G401 (cell line): ENCODE results near the gene GRM7. TPM values are rescaled to one million over a fixed set of nuclear protein-coding genes. Genes with fewer than 3 reads are reported as not detected.

Source experiments
- DNase-seq: peaks from one replicate; pipeline ENCODE4 v3.0.0-alpha.2; 2015; ENCODE audit warnings: low spot score
- in situ Hi-C: cut with HindIII; loops from 2 replicates; pipeline ENCODE4 v1.10.0; 2016; ENCODE audit warnings: low sequenced_read_pairs, mixed read lengths
- total RNA-seq: library from RNA; depleted of rRNA; stranded (reverse); fragments of >200 nt; shearing (Covaris generic); gene quantifications from 2 replicates; pipeline ENCODE4 v1.2.3, GENCODE V29; 2014

Gene GRM7
- total RNA-seq, 1 experiment from 2014 or later = not detected

DNA sequence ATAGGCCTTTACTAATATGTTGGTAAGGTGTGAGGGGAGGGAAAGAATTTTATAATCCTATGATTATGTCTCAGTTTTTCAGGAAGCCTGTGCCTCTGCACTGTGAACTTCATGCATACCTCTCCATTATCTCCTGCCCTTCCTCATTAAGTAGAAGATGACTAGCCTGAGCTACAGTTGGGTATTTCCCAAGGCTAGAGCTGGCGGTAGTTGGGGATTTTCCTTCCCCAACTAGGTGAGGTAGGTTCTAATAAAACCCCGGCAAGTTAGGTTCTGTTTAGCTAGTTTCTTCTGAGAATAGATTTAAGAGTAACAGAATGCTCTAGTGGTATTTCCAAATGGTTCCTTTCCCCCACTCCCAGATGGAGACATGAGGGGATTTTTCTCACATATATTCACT, 414.5 kb downstream of the GRM7 start:
- in situ Hi-C loops = no loop called here
- no peak for DNase-seq

DNA sequence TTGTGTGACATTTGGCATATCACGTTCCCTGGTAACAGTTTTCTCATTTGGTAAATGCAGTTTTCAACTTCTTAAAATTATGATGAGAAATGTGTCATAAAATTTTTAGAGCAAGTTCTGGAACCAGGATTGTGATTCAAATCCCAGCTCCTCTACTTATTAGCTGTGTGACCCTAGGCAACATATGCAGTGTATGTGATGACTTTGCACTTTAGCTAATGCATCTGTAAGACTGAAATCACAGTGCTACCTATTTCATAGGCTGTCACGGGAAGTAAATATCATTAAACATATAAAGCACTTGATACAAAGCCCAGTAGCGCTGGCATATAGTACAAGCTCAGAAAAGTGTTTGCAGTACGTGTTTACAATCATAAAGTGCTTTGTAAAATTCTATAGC, 419.4 kb downstream of the GRM7 start:
- no peak for DNase-seq
- in situ Hi-C loops = no loop called here

DNA sequence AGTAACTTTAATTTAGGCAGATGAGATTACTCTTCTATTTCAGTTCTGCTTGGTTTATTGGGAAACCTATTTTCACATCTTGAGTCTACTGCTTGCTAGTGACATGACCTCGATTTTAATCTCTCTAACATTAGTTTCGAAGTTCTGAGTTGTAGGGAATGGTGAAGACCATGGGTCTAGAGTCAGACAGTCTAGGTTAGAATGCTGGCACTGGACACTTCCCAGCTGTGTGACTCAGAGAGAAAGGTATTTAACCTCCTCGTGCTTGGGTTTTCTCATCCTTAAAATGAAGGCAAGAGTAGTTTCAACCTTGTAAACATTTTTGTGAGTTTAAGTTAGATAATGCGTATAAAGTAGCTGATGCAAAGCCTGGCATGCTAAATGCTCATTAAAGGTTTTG, 422.1 kb downstream of the GRM7 start:
- in situ Hi-C loops = no loop called here
- no peak for DNase-seq

DNA sequence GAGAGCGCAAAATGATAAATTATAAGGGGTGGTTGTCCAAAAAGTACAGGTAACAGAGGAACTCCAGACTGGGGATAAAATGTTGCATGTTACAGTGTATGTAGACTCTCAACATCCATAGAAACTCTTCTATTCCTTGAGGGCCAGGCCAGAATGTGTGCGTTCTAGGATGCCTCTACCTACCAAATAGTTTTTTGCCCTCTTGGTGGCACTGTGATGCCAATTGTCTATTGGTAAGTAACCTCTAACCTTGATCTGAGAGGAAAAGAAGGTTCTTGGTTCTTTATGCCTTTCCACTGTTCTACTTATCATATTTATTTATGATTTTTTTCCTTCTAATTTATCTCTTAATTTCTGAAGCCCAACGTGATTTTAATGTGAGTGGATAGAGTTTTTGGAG, 424.6 kb downstream of the GRM7 start:
- no peak for DNase-seq
- in situ Hi-C loops = no loop called here

DNA sequence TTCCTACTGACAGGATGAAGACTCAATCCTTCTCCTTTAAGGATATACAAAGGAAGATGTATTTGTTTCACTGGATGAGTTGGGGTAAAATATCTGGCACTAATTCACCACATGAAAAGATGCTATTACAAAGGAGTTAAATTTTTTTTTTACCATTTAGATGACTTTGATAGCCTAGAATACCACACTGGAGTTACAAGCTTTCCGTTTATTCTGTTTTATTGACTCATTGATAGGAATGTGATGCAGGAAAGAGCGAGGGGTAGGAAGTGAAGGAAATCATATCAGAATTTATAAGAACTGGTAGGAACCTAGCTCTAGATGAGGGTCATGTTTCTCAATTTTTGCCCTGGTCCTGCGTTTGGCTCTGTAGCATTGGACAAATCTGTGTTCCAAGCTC, 427.2 kb downstream of the GRM7 start:
- in situ Hi-C loops = no loop called here
- DNase-seq = no peak

GRCh38 chr3:7289121-7289520, 428.2 kb downstream of the GRM7 start:
- no peak for DNase-seq
- in situ Hi-C loops = no loop called here

DNA sequence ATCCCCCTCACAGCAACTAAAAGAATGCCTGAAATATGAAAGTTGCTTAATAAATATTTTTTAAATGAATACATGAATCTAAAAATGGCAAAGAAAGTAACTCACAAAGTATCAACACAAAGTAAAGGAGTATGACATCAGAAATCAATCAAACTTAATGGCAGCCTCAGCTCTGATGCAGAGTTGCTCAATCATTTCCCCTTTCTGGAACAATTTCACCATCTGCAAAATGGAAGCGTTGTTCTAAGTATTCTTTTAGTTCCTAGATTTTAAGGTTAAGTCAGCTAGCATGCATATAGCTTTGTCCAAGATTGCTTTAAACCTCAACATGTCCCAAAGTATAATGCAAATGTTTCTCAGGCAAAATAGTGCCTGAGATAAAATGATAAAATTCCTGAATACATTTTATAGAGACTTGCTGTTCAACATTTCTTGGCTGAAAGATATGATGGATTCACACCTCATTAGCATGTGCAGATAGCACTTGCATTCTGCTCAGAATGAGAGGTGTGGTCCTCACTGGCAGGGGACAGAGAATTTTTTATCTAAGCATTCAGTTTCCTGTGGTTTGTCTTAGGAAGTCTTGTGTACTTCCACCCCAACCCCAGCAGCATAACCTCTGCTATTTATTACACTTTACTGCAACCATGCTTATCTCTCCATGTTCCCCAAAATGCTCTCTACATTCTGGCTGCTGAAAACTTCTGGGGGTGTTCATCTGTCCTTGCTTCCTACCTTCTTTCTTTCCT, 429.3 kb downstream of the GRM7 start:
- no peak for DNase-seq
- in situ Hi-C loops = no loop called here

- in situ Hi-C loops = no loop called here
- no peak for DNase-seq
These were observed 431.4 kb downstream of the GRM7 start for GRCh38 chr3:7292362-7292761.

- in situ Hi-C loops = no loop called here
These were observed 432.4 kb downstream of the GRM7 start for GRCh38 chr3:7293286-7293685.

GRCh38 chr3:7305561-7305960, 444.6 kb downstream of the GRM7 start:
- in situ Hi-C loops = no loop called here
- DNase-seq = no peak

More at GRCh38 chr3:7293286-7293685, 432.4 kb downstream of the GRM7 start:
- no peak for DNase-seq

DNA sequence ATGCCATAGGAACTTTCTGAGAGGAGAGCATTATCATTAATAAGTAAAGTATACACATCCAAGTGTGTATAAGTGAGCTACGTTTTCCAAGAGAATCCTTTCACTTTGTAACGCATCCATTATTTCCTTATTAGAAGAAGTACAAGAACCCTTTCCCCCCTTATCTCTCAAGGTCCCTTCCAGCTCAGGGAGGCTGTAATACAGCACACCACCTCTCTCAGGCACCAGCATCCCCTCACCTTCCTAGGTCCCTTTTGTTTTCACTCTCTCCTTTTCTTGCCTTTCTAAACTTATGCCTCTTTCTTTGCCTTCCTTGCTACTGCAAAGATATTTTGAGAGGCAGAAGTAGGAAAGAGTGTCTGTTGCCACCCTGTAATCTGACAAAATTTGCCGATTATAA, 446.0 kb downstream of the GRM7 start:
- no peak for DNase-seq
- in situ Hi-C loops = no loop called here

GRCh38 chr3:7307410-7307809, 446.5 kb downstream of the GRM7 start:
- in situ Hi-C loops = no loop called here
- DNase-seq = no peak

GRCh38 chr3:7309641-7310102, 448.8 kb downstream of the GRM7 start:
- DNase-seq = peak; percentile 12
- in situ Hi-C loops = no loop called here

DNA sequence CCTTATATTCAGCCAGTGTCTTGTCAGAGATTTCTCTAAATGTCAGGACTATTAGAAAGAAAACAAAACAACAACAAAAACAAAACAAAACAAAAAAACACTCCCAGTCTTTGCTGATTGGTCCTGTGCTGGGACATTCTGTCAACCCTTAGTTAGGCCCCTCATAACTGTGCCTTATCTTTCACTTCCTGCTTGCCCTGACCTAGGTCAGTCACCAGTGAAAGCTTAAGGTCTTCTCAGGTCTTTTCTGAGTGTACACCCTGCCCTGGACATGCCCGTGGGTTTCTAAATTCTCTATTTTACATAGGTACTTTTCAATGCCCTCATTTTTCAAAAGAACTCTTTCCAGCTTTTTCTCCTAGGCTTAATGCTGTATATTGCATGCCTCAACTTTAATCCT, 454.1 kb downstream of the GRM7 start:
- in situ Hi-C loops = no loop called here
- no peak for DNase-seq

DNA sequence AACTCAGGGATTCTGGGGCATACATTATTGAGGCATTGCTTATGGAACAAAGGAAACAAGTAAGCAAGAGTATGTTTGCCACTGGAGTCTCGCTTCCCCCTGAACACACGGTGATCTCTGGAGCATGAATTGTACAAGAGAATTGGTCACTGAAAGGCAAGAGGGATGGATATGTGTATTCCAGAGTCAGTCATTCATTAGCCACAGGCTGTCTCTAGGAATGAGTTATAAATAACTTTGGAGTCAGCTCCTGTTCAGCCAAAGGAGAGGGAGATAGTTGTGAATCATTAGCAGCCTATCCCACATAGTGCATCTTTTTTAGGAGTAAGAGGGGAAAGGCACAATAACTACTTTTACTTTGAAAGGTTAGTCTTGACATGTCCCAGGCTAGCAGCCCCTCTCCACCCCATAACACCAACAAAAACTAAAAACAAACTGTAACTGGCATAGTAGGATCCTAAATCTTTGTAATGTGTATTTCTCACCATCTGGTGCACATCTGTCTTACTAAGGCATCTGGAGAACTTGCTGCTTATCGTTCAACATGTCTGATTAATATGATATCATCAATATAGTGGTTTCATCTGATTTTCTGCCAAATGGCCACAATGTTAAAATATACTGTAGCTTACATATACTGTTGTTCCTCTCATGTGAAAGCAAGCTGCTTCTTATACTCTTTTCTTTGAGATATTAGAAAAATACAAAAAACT, 462.2 kb downstream of the GRM7 start:
- no peak for DNase-seq
- in situ Hi-C loops = no loop called here

DNA sequence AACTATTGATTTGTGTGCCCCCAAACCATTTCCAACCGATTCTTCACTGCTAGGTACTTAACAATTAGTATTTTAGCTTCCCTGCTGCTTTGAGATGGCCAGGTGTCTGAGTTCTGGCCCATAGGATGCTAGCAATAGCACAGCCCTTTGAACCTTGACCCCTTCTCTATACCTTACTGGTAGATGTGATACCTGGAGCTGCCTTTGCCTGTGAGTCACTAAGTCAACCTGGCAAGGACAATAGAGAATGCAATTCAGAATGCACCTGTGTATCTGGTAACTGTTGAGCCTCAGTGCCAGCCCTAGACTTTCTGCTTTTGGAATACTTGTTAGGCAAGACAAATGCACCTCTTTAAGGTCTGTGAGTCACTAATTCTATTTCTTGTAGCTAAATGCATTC, 467.4 kb downstream of the GRM7 start:
- DNase-seq = no peak
- in situ Hi-C loops = no loop called here

DNA sequence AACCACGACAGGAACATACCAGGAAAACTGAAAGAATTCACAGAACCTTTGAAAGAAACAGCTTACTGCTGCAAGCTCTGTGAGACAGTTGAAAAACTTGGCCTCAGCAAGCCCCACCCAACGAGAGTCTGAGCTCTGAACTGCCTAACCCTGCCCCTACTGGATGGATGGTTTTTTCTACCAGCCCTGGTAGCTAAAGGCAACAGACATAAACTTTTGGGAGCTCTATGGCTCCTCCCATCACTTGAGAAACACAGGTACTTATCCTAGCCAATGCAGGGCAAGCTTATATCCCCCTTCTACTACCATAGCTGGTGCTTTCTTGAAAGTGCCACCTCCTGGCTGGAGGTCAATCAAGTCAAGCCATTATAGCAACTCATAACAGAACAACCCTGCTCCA, 471.8 kb downstream of the GRM7 start:
- no peak for DNase-seq
- in situ Hi-C loops = no loop called here

- DNase-seq = no peak
- in situ Hi-C loops = no loop called here
These were observed 472.2 kb downstream of the GRM7 start for GRCh38 chr3:7333125-7333524.

DNA sequence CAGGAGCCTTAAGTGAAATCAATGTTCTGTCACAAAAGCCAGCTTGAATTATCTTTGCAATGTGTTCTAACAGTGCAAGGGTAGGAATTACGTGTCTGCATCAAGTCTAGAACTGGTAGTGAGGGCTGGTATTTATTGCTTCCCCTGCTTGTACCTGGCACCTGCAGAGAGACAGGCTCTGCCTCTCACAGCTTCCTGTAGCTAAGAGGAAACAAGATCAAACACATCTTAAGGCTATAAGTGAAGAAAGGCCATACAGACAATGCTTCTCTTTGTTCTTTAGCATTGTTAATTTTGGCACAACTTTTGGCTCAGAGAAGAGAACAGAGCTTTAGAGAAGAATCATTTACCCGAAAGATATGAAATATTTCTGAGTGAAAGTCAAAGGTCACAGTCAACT, 479.9 kb downstream of the GRM7 start:
- in situ Hi-C loops = no loop called here
- no peak for DNase-seq

DNA sequence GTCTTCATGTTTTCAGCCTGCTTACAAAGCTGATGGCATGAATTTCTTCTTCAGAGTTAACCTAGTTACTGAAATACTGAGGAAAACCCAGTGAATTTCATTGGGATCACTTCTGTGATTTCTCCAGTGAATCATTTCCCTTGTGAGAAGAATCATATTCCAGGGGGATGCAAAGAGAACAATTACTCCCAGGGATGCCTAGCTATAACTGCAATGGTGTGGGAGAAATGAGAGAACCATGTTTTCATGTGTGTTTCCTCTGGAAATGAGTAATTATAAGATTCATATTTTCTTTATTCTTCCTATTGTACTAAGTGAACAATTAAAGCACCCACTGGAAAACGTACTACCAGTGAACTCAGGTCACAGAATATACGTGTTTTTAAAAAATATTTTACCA, 485.4 kb downstream of the GRM7 start:
- no peak for DNase-seq
- in situ Hi-C loops = no loop called here

DNA sequence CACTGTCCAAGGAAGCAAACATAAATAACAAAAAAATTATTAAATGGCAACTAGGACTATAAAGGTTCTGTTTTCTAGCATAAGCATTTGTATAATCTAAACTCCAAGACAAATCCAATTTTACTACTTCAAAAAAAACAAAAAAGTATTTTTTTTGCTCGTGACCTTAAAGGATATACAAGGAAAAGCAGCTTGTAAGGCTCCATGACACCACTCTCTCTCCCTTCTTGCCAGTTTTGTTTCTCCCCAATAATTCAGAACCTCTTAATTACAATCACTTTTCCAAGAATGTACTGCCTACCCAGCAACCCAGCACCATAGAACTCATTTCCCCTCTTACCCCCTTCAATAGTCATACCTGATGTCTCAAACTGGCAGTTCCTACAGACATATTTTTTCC, 496.2 kb downstream of the GRM7 start:
- no peak for DNase-seq
- in situ Hi-C loops = no loop called here
